Uterus (tissue), 4 donors: ENCODE results near the gene TMEM9B. TPM values are rescaled to one million over a fixed set of nuclear protein-coding genes. Genes with fewer than 3 reads are reported as not detected.

ENCODE experiments used
- DNase-seq, 2 donors: peaks; one replicate each; pipeline ENCODE4 v3.0.0-alpha.2; 2019 to 2020
- H3K27ac ChIP-seq, 2 donors: fragments of 200-600 bp; sonication (generic); 1 replicate in 1 of 2; 2 replicates in 1 of 2; pipeline ENCODE4 v1.5.1; 2016 to 2018
- H3K27me3 ChIP-seq, 2 donors: fragments of 200-600 bp; sonication (generic); one replicate each; pipeline ENCODE4 v1.5.1; 2018 to 2019; ENCODE audit warnings: control low read depth in 1 of 2
- H3K36me3 ChIP-seq, 2 donors: fragments of 200-600 bp; sonication (generic); one replicate each; pipeline ENCODE4 v1.5.1; 2019; ENCODE audit warnings: control low read depth in 1 of 2
- H3K4me1 ChIP-seq, 2 donors: fragments of 200-600 bp; sonication (generic); one replicate each; pipeline ENCODE4 v1.5.1; 2018 to 2019; ENCODE audit warnings: control low read depth in 1 of 2
- H3K4me3 ChIP-seq, 2 donors: fragments of 200-600 bp; sonication (generic); 1 replicate in 1 of 2; 2 replicates in 1 of 2; pipeline ENCODE4 v1.5.1; 2018 to 2019; ENCODE audit warnings: mild to moderate bottlenecking in 1 of 2
- H3K9me3 ChIP-seq, 2 donors: fragments of 200-600 bp; sonication (generic); one replicate each; pipeline ENCODE4 v1.5.1; 2019; ENCODE audit warnings: control low read depth in 1 of 2
- POLR2A ChIP-seq, 2 donors: fragments of 450-650 bp; IDR thresholded peaks; one replicate each; pipeline ENCODE4 v1.6.1; 2016; ENCODE audit warnings: antibody characterized with exemption in 2 of 2, mild to moderate bottlenecking in 1 of 2, moderate library complexity in 1 of 2
- intact Hi-C: fragments of 100-400 bp; cut with DNase I; formaldehyde crosslinking; loops from one replicate; pipeline ENCODE4 v1.15.1; 2023; ENCODE audit warnings: low total_unique reads
- total RNA-seq, 4 donors: library from RNA; depleted of rRNA in 3 of 4; stranded (reverse); fragments of >200 nt in 3 of 4; gene quantifications; one replicate each; pipeline versions ENCODE4 v1.1.0 to v1.2.4, GENCODE V29; 2014 to 2023
- TF ChIP-seq, protein P1 (sequence below), 4 experiments: fragments of 200-600 bp in 2 of 4; fragments of 450-650 bp in 2 of 4; sonication (generic) in 2 of 4; IDR thresholded peaks; one replicate each; pipeline ENCODE4 v1.5.1; 2016 to 2019; ENCODE audit warnings: antibody characterized with exemption in 4 of 4, mild to moderate bottlenecking in 2 of 4, moderate library complexity in 1 of 4
- donor health status: DM: yes; HTN: yes; CAD: no.

Gene TMEM9B
- total RNA-seq, 4 donors from 2014 or later, result 11.0 to 39.1 (median 28.1) TPM

DNA sequence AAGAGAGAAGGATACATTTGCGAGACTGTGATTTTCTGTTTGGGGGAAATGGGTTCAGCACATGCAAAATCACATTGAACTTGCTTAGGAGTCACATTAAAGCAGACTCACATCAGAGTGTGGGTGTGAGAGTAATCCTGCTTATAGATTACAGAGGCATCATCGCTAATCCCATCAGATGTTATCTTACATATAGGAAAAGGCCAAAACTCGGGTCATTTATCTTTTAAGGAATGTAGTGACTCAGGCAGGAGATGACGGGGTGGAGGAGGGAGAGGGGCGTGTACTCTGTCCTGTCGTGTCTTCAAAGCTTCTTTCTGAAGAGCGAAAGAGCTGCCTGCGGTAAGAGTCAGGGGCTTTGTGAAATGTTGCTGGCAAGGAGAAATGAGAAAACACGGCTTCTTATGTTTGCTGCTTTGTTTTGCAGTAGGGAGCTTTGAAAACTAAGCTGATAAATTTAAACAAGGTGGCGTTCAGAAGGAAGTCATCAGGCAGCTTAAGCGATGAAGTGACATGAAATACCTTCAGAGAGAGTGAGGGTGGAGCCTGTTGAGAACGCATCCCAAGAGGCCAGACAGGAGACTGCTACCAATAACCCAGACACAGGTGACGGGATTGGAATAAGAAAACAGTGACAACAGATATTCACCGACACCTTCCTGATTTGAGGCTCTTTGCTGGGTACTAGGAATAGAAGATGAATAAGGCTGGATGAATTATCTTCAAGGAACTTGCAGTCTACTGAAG is 29.3 kb downstream of the TMEM9B start:
- H3K27ac ChIP-seq, result no peak overlapping the region
- H3K4me1 ChIP-seq, result no peaks in the 10 kb centered on the region
- no peak overlapping the region for H3K4me3 ChIP-seq
- intact Hi-C loops, result no loop called here
- H3K27me3 ChIP-seq, result no peaks in the 10 kb centered on the region
- no peaks in the 10 kb centered on the region for H3K36me3 ChIP-seq
- no peaks in the 10 kb centered on the region for H3K9me3 ChIP-seq
- DNase-seq, result no peak
- TF ChIP-seq POLR2A (IDR thresholded peaks at IDR 0.05), result no peak
- TF ChIP-seq, protein P1, sequence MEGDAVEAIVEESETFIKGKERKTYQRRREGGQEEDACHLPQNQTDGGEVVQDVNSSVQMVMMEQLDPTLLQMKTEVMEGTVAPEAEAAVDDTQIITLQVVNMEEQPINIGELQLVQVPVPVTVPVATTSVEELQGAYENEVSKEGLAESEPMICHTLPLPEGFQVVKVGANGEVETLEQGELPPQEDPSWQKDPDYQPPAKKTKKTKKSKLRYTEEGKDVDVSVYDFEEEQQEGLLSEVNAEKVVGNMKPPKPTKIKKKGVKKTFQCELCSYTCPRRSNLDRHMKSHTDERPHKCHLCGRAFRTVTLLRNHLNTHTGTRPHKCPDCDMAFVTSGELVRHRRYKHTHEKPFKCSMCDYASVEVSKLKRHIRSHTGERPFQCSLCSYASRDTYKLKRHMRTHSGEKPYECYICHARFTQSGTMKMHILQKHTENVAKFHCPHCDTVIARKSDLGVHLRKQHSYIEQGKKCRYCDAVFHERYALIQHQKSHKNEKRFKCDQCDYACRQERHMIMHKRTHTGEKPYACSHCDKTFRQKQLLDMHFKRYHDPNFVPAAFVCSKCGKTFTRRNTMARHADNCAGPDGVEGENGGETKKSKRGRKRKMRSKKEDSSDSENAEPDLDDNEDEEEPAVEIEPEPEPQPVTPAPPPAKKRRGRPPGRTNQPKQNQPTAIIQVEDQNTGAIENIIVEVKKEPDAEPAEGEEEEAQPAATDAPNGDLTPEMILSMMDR (IDR thresholded peaks at IDR 0.05), result no peak

DNA sequence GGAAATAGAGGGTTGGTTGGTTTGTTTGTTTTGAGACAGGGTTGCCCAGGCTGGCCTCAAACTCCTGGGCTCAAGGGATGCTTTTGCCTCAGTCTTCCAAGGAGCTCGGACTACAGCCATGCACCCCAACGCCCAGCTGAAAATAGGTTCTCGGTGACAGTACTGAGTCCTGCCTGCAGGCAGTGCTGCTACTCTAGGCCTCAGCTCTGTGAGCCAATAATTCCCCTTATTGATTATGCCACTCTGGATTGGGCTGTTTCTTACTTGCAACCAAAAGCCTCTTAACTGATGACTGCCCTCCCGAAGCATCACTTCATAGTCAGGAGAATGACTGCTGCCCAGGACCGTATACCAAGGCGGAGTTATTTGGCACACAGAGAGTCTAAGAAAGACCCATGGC is 30.3 kb downstream of the TMEM9B start:
- Histone ChIP-seq H3K27me3 (no peaks in the 10 kb centered on the region), H3K36me3 (no peaks in the 10 kb centered on the region), H3K9me3 (no peaks in the 10 kb centered on the region), H3K4me1 (no peaks in the 10 kb centered on the region), H3K4me3 (no peak overlapping the region), H3K27ac (no peak overlapping the region)
- DNase-seq, result no peak
- intact Hi-C loops, result no loop called here
- TF ChIP-seq, protein P1 (IDR thresholded peaks at IDR 0.05), result no peak
- no peak for TF ChIP-seq POLR2A (IDR thresholded peaks at IDR 0.05)

DNA sequence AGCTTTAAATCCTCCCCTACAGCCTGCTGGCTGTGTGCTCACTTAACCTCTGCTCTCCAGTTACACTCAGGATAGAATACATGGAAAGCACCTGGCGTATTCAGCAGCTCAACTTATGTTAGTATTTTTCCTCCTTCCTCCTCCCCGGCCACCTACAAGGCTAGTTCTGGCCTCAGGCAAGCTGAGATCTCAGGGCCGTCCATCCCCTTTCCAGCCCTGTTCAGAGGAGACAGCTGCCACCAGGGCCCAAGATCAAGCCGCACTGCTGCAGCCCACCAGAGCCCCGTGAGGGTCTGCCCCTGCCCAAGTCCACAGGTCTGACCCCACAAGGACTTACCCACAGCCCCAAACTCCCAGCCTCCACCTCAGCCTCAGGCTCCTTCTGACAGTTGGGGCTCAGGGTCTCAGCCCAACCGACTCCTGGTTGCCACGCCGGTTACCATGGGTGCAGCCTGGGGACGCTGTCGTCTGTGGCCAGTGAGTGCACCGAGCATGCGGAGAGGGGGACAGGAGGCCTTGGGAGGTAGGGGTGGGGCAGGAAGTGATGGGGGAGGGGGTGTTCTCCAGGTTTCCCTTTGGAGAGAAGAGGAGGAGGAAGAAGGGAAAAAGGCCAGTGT is 31.6 kb downstream of the TMEM9B start, which contains the start of gene C11orf16:
Gene C11orf16, minus strand, starts transcription at position 384 of the 617 bp plus-strand sequence. CDS start 639 bp downstream, outside the sequence.
- DNase-seq, result no peak
- Histone ChIP-seq H3K4me1 (no peaks in the 10 kb centered on the region), H3K4me3 (no peak within 1 kb of the TSS), H3K36me3 (no peaks in the 10 kb centered on the region), H3K27ac (no peak within 1 kb of the TSS), H3K27me3 (no peaks in the 10 kb centered on the region), H3K9me3 (no peaks in the 10 kb centered on the region)
- intact Hi-C loops, result no loop called here
- TF ChIP-seq, protein P1 (IDR thresholded peaks at IDR 0.05), result no peak
- no peak for TF ChIP-seq POLR2A (IDR thresholded peaks at IDR 0.05)

DNA sequence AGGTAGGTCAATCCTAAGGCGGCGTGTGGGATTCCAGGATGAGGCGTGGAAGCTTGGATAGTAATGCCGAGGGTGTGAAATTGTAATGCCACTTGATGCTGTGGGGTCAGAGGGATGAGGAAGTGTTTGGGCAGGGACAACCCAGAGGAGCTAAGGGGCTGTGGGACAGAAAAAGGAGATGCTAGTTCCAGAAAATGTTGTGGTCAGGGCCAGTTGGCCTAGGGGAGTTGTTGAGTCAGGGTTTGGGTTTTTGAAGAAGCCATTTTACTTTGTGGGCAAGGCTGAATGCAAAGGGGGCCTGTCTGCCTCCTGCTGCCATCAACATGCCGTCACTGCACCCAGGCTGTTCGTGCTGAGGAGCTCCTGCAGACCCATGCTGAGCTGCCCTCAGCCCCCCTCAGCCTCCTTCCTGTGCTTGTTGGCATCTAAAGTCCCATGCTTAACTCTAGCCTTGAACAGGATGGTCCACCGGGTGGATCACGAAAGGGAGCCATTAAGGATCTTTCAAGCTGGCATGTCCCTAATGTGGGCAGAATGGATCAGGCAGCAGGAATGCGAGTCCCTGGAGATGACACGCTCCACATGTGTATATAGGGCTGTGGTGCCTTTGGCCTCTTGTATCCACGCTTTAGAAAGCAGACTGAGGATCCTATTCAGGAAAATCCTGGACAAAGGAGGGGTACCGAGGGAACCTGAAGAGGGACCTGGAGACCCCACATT is 33.6 kb downstream of the TMEM9B start:
- no peak for DNase-seq
- Histone ChIP-seq H3K9me3 (no peaks in the 10 kb centered on the region), H3K36me3 (no peaks in the 10 kb centered on the region), H3K4me3 (no peak overlapping the region), H3K27me3 (no peaks in the 10 kb centered on the region), H3K27ac (no peak overlapping the region), H3K4me1 (no peaks in the 10 kb centered on the region)
- TF ChIP-seq POLR2A (IDR thresholded peaks at IDR 0.05), result no peak
- TF ChIP-seq, protein P1 (IDR thresholded peaks at IDR 0.05), result no peak
- intact Hi-C loops, result no loop called here
